NCI-H1048 (cell line): ENCODE data around the gene SH3GL1.

Source experiments
- DNase-seq: peaks from one replicate; lab custom pipeline; 2025; lab: John Stamatoyannopoulos, UW

The SH3GL1 gene

DNA sequence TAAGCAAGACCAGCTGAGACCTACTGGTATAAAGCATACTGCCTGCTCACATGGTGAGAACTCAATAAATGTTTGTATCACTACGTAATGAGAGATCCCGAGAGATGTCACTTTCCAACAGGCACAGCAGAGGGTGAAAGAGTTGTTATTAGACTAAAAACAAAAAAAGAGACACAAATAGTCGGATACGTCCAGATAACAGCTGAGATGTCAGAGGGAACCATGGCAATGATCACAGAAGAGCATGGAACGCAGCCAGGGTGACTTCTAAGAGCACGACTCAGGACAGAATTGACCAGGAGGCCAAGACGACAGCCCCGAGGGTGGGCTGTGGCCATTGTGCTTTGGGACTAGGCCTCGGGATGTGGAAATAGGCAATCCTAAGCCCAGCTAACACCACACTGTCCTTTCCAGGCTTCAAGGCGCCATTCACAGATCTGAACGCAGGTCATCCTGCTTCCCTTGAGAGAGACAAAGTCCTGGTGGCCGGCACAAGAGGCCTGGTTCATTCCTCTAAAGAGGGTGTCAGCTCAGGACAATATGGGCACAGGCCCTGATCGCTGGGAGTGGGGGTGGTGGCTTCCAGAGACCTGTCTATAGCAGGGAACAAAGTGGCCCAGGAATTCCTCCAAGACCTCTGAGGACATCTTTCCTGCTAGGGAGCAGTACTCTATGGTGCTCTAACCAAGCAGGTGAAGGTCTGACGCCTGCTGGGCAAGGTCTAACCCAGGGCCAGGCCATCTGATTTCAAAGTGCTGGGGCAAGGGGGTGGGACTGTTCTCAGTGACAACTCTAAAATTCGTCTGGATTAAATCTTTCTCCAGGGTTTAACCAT lies 3.2 kb downstream of the SH3GL1 start:
- no peak for DNase-seq

- DNase-seq: no peak
These were observed 6.3 kb downstream of the SH3GL1 start for GRCh38 chr19:4393947-4394590.

DNA sequence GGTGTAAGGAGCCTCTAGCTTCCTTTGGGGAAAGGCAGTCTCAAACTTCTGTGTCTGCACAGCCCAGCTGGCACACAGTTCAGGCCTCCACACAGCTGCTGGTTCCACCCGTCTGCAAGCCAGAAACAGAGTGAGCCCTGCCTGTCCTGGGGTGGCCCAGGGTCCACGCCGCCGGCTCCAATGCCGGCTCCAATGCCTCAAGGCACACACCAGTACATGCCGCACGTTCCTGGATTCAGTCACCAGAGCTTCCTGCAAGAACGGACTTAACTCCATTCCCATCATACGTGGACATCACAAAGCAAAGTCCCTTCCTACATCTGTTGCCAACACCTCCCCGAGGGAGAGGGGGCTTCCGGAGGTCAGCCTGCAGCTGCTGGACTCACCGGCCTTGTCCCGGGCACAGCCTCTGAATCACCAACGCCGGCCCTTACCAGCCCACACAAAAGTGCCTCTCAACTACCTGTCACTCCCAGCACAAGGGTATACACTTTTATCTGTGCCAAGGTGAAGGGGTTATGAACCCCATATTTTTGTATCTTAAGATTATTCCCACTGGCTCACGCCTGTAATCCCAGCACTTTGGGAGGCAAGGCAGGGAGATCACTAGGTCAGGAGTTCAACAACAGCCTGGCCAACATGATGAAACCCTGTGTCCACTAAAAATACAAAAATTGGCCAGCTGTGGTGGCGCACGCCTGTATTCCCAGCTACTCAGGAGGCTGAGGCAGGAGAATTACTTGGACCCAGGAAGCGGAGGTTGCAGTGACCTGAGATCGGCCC lies 8.5 kb downstream of the SH3GL1 start:
- DNase-seq: no peak

DNA sequence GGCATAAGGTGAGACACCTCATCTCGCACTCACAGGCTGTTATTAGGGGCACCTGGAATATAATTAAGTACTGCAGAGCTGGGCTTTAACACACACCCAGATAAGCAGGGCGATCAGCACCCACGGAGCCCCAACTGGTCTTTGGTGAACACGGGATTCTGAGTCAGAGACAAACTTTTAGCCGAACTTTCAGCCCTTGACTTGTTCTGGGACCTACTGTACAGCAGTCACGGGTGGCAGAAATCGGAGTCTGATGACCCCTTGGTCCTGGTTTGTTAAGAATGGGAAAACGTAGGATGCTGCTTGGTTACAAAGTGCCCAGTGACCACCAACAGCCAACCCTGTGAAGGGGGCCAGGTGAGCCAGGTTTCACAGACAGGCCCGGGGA lies 9.0 kb downstream of the SH3GL1 start:
- no peak for DNase-seq

DNA sequence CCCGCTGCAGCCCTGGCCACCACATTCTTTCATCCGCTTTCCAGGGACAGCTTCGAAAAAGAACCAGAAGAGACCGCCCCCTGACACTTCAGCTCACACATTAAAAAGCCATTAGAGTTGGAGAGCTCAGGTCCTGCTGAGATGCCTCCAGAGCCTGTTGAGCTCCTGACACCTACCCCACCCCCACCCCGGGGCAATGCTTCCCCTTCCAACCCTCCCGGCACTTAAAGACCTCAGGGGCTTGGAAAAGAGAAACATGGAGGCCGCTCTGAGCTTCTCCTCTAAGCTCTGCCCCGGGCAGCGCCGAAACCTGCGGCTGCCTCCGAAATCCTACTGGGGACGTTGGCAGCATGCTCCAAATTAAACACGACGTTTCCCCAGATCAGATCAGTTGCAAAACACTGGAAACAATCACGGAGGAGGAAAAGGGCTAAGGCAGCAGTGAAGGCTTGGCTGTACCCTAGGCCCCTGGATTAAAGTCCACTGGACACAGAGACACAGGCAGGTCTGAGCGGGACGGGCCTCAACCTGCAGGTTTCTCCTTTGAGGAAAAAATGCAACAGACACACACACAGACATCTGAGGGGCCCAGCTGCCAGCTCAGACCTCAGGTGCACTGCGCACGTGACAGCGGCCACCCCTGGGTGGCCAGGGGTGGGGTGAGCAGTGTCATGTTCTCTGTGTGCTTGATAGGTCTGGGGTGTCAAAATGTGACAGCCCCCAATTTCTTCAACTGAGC lies 9.6 kb downstream of the SH3GL1 start:
- no peak for DNase-seq

DNA sequence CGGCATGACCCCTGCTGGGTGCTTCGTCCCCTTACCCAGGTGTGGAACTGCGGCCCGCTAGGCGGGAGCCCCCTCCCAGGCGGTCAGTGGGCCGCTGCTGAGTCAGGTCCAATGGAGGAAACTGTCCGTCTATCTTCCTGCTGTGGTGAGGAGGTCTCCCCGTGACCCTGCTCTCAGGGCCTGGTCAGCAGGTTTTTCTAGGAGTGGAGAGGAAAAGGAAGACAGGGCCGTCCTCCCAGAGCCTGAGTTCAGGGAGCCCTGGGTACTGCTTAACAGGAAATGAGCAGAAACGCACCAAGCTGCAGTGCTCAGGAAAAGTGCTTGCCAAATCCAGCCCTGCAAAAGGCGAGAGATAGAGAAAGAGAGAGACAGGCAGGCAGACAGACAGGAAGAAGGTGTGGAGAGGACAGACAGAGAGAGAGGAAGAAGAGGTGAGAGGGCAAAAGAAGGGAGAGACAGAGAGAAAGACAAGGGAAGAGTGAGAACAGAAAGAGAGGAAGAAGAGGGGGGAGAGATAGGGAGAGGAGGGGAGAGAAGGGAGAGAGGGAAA lies 10.3 kb downstream of the SH3GL1 start:
- no peak for DNase-seq

GRCh38 chr19:4389511-4390016 lies 10.8 kb downstream of the SH3GL1 start:
- DNase-seq: no peak

DNA sequence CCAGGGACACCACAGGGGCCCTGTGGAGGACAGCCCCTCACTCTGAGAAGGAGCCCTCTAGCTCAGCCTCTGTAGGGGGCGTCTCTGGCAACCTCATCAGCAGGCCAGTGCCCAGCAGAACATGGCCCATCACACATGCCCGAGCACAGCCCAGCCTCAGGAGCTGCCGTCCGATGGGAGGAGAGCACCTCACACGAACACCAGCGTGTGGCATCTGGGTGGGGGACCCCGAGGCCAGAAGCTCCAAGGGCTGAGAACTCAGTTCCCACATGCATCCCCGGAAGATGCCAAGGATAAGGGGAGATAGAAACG lies 11.3 kb downstream of the SH3GL1 start:
- no peak for DNase-seq

DNA sequence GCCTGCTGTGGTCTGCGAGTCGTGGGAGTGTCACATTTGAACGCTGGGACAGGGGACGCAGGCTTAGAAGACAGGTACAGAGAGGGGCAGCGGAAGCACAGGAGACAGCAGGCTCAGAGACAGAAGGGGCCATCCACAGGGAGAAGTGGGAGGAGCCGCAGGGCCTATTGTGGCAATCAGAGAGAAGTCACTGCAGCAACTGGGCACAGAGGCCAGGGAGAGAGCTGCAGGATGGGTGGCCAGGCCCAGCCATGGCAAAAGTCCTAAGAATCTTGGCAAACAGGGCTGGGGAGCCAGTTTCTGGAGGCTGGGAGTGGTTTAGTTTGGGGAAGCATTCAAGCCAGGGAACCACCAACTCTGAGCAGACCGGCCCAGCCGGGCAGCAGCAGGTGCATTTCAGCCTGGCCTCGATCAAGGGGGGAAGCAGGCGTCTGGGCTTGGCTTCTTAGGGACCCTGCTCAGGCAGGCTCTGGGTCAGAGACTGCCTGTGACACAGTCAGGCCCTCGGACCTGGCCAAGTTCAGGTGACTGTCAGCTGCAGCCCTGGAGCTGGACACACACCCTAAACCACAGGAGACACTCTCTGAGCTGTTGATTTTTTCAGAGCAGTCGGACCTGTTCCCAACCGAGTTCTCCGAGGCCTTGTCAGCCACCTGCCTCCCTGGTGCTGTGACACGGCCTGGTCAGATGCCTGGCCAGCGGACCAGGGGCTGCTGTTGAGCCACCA lies 11.8 kb downstream of the SH3GL1 start:
- DNase-seq: no peak

DNA sequence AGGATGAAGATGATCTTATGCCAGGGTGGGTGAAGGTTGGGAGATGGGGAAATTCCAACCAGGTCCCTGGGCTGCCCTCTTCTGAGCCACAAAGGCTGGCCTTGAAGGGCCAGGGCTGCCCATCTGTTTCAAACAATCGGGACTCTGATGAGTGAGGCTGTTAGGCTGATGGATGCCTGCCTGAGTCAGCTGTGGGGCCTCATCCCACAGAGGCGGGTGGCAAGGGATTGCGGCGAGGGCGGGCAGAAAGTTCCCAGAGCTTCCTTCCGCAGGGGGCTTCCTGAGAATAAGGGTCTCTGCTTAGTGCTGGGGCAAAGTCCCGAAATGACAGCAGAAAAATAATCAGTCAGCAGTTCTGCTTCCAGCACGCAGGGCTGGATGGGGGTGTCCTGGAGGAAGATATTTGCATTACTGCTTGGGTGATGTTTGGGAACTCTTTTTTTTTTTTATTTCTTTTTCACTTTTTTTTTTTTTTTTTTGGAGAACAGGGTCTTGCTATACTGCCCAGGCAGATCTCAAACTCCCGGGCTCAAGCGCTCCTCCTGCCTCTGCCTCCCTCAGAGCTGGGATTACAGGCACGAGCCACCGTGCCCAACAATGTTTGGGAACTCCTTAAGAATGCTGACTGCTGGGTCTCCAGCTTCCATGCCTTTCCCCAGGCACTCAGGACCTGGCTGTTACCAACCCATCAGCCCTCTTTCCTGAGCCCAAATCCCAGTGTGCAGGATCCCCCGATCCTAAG lies 14.1 kb downstream of the SH3GL1 start:
- DNase-seq: no peak

GRCh38 chr19:4385291-4386040 lies 14.9 kb downstream of the SH3GL1 start:
- no peak for DNase-seq

- no peak for DNase-seq
These were observed 20.1 kb downstream of the SH3GL1 start for GRCh38 chr19:4380254-4380727.

DNA sequence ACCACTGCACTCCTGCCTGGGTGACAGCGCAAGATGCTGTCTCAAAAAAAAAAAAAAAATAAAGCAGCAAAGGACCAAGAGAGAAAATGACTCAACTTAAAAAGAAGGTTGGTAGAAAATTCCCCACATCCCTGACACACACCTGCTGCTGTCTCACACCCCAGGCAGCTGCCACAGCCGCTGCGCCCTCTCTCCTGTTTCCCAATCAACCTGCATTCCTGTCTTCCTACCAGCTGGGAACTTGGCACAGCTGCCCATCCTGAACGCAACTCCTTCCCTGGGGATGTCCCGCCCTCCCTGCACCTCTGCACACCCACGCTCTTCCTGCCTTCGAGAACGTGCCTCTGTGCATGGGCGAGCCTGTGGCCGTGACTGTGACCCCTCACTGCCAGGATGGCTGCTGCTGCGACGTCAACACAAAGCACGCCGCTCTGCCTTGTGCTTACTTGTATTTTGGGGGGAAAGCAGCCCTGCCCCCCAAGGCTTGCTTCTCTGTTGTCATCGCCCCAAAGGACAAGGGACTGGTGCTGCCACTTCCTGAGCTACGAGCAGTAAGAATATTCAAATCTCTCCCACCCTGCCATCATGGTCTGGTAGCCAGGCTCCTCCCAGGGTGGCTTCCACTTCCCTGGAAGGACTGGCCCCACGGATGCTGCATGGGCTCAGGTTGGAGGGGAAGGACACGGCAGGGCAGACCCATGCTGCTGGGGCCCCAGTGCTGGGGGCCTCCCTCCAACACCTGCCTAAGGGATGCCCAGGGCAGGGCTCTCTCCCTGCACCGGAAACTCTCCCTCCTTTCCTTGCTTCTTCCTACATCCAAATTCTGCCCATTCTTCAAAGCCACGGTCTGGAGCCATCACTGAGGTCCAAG lies 20.7 kb downstream of the SH3GL1 start:
- DNase-seq: no peak

GRCh38 chr19:4378886-4379285 lies 21.5 kb downstream of the SH3GL1 start:
- no peak for DNase-seq

DNA sequence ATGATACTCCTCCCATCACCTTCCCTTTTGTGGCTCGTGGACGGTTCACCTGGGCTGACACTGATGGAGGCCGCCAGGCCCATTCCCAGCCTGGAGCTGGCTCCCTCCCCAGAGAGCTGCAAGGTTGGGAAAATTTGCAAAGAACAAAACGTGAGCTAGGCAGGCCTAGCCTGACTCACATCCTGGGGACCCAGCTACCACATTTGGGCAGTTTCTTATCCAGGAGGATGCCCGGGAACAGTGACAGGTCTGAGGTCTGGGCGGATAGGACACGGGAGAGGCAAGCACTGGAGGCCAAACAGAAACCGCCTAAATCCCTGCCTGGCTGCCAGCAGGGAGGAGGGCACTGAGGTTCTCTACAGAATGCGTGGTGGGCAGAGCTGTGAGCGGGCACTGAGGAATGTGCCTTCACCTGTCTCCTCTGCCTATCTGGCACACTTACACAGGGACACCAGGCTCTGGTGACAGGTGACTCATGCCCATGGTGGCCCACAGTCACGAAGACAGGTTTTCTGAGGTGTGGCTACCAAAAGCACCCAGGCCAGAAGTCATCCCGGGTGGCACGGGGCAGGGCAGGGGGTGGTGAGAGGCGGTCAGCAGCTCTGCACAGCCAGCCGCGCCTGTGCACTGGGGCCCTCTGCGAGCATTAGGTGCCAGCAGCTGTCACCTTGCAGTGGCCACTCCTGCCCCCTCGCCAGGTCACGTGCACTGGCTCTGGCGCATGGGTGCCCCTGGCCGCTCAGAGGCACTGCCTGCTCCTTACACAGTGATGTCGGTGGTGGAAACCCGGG lies 23.2 kb downstream of the SH3GL1 start:
- DNase-seq: no peak

- no peak for DNase-seq
These were observed 23.7 kb downstream of the SH3GL1 start for GRCh38 chr19:4376671-4376990.

DNA sequence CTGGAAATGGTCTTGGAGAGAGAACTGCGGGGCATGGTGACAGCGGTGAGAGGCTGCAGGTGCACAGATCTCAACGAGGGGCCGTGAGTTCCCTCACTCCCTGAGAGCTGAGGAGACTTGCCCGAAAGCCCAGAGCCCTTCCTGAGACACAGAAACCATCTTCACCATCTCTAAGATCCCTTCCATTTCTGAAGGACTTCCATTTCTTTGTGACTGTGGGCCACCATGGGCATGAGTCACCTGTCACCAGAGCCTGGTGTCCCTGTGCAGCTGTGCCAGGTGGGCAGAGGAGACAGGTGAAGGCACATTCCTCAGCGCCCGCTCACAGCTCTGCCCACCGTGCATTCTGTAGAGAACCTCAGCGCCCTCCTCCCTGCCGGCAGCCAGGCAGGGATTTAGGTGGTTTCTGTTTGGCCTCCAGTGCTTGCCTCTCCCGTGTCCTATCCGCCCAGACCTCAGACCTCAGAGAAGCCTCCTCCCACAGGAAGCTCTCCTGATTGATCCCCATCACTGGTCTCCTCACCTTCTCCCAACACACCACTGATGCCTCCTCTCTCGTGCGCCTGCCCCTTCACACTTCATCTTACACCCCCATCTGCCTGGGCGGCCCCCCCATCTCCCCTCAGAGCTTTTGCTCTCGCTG lies 24.2 kb downstream of the SH3GL1 start:
- no peak for DNase-seq
